GM21515 (cell line): ENCODE results near the gene XYLT1.
A peak's percentile ranks its signal among the peaks of the same experiment; 100 is the strongest.
"Not testable (repeated sequence)": the region's sequence is repeated elsewhere in the genome, so short reads cannot be mapped to it uniquely, and the experiment has no call there.

Source experiments
- ATAC-seq: cut with Tn5 transposase; IDR thresholded peaks from one replicate; pipeline ENCODE4 v1.9.1; 2021; ENCODE audit not compliant: unreplicated experiment

The XYLT1 gene

GRCh38 chr16:17488506-17488905 is 17.7 kb upstream of the XYLT1 start:
- no peak for ATAC-seq

- no peak for ATAC-seq
Observed at GRCh38 chr16:17483351-17483750, 12.6 kb upstream of the XYLT1 start.

GRCh38 chr16:17482341-17482740 is 11.6 kb upstream of the XYLT1 start:
- not testable (repeated sequence) for ATAC-seq

GRCh38 chr16:17481736-17482135 is 11.0 kb upstream of the XYLT1 start:
- ATAC-seq, result no peak

- not testable (repeated sequence) for ATAC-seq
Observed at GRCh38 chr16:17477260-17477545, 6.4 kb upstream of the XYLT1 start.

DNA sequence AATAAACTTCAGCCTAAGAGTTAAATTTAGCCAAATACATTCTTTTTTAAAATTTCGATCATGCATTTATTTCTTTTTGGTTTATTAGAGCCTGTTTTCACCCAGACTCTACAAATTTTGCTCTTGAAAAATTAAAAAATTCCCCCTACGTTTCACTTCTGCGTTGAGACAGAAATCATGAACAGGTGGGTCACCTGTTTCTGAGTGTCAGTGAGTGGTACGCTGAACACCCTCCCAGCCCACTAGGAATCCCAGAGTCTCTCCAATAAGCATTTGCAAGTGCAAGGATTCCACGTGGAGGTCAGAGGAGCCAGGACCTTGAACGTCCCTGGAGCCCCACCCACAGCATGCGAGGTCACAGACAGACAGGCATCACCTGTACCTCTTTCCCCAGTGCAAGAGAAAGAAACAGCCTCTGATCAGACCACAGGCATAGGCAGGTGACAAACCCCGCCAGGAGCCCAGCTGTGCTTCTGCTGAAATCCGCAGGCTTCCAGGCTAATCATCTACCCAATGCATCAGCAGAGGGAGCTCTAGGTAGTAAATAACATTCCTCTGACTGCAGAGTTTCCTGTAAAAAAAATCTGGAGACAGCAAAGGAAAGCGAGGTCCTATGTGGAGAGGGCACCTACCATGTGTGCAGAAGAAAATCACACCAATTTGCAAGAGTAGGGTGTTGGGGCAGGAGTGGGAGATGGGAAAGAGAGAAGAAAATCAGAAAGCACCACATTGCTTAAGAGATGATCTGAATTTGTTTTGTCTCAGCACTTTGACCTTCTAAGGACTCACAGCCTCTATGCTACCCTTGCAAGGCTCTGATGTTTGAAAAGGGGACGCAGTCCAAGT is 5.9 kb upstream of the XYLT1 start:
- peak; percentile 67 for ATAC-seq

DNA sequence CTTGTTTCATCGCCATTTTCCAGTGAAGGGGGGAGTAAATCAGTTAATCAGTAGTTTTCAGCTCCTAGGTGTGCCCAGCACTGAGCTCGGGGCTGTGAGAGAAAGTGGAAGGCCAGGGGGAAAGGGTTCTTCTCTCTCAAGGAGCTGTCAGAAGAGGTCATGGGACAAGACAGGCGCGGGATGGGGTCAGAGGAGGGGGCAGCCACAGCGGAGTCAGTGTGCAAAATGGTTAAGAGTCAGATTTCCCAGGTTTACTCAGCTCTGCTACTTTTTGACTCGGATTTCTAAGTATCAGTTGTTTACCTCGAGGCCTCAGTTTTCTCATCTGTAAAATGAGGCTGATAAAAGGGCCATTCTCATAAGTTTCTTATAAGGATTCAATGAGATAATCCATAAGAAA is 4.3 kb upstream of the XYLT1 start:
- no peak for ATAC-seq

GRCh38 chr16:17474572-17474971 is 3.8 kb upstream of the XYLT1 start:
- ATAC-seq, result no peak

DNA sequence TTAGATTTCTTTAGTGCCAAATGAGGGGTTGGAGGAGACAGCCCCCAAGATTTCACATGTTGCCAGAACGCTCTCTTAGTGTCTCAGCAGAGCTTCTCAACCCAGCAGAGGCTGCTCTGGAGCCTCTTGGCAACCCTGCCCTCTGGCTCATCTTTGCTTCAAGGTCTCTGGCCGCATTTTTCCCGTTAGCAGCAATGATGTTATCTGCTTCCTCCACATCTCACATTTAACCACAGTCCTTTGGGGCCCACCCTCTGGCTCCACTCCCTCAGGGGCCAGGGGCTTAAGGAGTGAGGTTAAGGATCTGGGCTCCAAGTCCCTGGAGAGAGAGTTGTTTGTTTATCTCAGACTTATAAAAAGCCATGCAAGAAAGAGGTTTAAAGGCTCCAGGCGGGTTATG is 3.3 kb upstream of the XYLT1 start:
- no peak for ATAC-seq

DNA sequence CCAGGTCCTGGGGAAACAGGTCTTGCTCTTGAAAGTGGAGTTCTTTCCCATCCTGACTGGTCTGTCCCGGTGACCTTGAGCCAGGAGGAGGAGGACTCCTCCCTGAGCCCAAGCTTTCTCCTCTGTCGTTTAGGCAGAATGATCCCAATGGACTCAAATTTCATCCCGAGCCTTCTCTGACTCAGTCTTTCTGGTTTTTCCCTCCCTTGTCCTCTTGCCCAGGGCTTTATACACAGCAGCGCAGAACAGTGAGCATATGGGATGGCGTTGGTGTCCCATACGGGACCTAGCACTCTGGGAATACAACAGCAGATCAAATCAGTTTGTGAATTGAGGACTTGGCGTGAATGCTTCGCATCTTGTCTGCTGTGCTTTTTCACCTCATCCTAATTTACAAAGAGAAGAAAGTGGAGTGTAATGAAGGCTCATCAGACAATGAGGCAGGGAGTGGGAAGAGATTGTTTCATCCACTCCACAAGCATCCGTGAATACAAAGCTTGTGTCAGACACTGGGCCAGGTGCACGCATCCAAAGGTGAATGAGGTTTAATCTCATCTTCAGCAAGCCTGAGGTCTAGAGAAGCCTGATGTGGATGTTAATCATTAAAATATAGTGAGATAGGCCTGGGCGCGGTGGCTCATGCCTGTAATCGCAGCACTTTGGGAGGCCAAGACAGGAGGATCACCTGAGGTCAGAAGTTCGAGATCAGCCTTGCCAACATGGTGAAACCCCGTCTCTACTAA is 1.1 kb upstream of the XYLT1 start:
- ATAC-seq, result no peak

DNA sequence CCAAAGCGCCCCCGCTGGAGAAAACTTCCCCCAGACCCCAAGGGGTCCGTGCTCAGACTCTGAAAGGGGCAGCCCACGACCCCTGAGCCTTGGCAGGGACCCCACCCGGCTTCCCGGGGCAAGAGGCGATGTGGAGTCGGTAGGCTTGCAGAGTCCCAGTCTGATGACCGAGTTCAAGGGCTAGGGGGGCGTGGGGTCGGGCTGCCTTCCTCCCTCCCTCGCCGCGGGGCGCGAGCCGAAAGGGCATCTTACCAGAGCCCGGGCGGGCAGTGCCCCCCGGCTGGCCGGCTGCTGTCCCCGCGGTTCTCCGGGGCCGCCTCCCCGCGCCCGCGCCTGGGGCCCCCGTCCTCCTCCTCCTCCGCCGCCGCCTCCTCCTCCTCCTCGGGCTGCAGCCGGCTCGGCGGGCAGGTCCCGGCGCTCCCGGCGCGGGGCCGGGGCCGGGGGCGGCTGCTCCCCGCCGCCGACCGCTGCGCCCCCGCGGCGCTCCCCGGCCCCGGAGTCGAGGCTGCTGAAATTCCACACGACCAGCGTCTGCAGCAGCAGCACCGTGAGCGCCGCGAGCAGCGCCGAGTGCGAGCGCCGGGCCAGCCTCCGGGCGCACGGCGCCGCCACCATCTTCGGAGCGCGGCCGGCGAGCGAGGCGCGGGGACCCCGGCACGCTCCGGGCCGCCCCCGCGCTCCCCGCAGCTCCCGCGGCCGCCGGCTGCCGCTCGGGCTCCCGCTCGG is 415 bp downstream of the XYLT1 start:
- no peak for ATAC-seq

DNA sequence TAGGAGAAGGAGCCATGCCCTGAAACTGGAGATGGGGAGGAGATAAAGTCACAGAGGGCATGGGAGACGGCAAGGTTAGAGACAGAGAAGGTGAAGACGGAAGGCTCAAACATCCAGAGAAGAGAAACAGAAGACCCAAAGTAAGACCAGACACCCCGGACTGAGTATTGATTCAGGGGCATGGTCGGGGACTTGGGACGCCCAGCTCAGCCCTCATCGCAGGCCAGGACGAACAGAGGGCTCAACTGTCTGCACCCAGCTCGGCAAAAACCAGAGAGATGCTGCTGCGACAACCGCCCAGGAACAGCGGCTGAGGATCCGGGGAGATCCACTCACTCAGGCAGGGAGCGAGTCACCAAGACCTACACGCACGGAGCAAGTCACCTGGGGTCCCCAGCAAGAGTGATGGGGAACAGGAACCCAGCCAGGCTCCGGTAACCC is 999 bp downstream of the XYLT1 start:
- ATAC-seq, result no peak

GRCh38 chr16:17469011-17469740 is 1.6 kb downstream of the XYLT1 start:
- no peak for ATAC-seq

DNA sequence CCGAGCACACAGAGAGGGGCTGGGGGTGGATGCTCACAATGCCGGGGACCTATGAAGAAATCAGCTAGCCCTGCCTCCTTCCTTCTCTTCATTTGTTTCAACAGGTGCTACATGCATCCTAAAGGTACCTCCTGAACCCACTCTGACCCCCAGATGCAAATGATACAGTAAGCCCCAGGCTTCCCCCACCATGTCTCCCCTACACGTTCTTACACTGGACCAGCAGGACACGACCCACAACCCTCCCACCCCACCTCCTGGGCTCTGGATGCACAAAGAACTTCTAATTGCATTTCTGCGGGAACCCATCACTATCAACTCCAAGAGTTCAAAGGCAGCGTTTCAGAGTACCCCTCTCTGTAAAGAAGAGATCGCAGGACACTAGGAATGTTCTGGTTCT is 2.1 kb downstream of the XYLT1 start:
- ATAC-seq, result no peak

DNA sequence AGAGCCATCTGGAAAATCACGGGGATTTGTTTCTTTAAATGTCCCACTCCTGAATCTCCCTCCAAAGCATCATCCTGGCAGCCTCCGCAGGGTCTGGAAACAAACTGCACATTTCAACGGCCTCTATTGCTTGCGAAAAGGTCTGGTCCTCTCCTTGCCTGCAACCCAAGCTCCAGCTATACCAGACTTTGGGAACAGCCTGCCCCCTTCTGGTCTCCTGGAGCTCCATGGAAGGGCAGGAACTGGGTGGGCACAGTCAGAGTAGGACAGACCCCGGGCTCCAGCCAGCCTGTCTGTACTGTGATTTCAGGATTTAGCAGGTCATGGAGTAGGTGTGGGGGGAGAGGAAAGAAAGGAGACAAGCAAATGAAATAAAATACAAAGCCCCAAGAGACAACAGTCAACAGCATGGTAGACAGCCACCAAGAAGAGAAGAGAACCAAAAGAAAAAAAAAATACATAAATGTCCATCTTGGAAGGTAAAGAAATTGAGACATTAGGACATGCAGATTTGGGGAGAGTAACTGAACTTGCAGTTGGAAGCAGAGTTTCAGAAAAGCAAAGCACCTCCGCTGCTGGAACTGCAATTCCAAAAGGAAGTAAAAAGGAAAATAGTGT is 2.7 kb downstream of the XYLT1 start:
- ATAC-seq, result no peak

DNA sequence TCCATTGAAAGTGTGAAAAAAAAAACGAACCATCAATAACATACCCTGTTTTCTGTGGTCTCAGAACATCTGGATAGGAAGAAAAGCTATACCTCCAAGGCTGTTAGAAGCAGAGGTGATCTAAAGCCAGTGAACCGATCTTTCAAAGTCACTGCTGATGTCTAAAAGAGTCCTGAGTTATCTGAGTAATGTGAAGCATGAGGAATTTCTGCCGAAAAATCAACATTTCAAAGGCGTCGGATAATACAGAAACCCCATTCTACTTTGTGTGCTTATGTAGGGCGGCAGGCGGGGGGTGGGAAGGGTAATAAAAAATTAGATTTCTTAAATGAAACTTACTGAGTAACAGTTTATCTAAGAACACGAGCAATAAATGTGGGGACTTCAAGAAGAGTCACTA is 3.9 kb downstream of the XYLT1 start:
- ATAC-seq, result no peak

DNA sequence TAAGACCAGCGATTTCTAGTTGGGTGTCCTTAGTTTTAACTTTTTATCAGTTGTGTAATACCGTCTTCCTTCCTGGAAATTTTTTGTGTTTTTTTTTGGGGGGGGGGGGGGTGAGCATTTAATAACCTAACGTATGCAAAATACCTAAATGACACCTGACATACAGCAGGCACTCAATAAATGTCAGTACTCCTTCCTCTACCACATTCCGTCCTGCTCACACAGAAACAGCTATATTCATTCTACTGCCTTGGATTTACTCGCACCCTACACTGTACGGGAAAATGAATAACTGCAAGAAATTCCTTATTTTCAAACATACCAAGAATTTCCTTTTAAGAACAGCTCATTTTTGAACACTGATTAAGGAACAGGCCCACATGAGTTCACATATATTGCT is 5.3 kb downstream of the XYLT1 start:
- ATAC-seq, result no peak

- ATAC-seq, result no peak
Observed at GRCh38 chr16:17463335-17463734, 7.4 kb downstream of the XYLT1 start.

- ATAC-seq, result no peak
Observed at GRCh38 chr16:17461951-17462729, 8.6 kb downstream of the XYLT1 start.

DNA sequence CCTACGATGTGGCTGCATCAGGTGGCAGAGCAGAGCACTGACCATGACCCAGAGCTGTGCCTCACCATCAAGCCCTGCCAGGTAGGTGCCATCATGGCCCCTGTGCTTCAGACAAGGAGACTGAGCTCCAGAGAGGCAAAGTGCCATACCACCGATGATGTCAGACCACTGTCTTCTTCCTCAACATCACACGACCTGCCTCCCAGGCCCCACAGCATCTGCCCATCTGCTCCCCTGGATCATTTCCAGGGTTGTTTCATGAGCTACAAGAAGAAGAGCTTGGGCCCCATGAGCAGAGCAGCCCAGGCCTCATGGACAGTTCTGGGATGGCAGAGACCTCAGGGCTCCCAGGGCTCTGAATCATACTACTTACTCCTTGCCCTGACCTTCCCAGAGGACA is 9.9 kb downstream of the XYLT1 start:
- no peak for ATAC-seq
